Measurements from ENCODE around the gene FBXW9.
A peak's percentile ranks its signal among the peaks of the same experiment; 100 is the strongest.
"Not testable (repeated sequence)": the region's sequence is repeated elsewhere in the genome, so short reads cannot be mapped to it uniquely, and the experiment has no call there.

Gene FBXW9

GRCh38 chr19:12656899-12657571 is 39.4 kb downstream of the FBXW9 start:
- DNase-seq (ENCODE audit: low read depth in 2 of 3, low spot score in 1 of 3), result no peak

GRCh38 chr19:12655546-12655945 is 40.9 kb downstream of the FBXW9 start:
- no peak for DNase-seq (ENCODE audit: low read depth in 2 of 3, low spot score in 1 of 3)

- DNase-seq (ENCODE audit: low read depth in 2 of 3, low spot score in 1 of 3), result no peak
Observed at GRCh38 chr19:12652219-12652618, 44.2 kb downstream of the FBXW9 start.

GRCh38 chr19:12649941-12650340 is 46.5 kb downstream of the FBXW9 start:
- DNase-seq (ENCODE audit: low read depth in 2 of 3, low spot score in 1 of 3), result no peak

- DNase-seq (ENCODE audit: low read depth in 2 of 3, low spot score in 1 of 3), result no peak
Observed at GRCh38 chr19:12648088-12648487, 48.3 kb downstream of the FBXW9 start.

GRCh38 chr19:12647490-12648071 is 48.9 kb downstream of the FBXW9 start:
- DNase-seq (ENCODE audit: low read depth in 2 of 3, low spot score in 1 of 3), result peak in 2 of 3 donors; percentile 25 to 37

GRCh38 chr19:12647047-12647446 is 49.4 kb downstream of the FBXW9 start:
- no peak for DNase-seq (ENCODE audit: low read depth in 2 of 3, low spot score in 1 of 3)

GRCh38 chr19:12646551-12646950 is 49.9 kb downstream of the FBXW9 start:
- no peak for DNase-seq (ENCODE audit: low read depth in 2 of 3, low spot score in 1 of 3)

- not testable (repeated sequence) for DNase-seq (ENCODE audit: low read depth in 2 of 3, low spot score in 1 of 3)
Observed at GRCh38 chr19:12643716-12644115, 52.7 kb downstream of the FBXW9 start.

GRCh38 chr19:12642506-12642905 is 53.9 kb downstream of the FBXW9 start:
- no peak for DNase-seq (ENCODE audit: low read depth in 2 of 3, low spot score in 1 of 3)

- no peak for DNase-seq (ENCODE audit: low read depth in 2 of 3, low spot score in 1 of 3)
Observed at GRCh38 chr19:12641456-12641855, 55.0 kb downstream of the FBXW9 start.

- peak; percentile 85 to 89 (median 86) for DNase-seq (ENCODE audit: low read depth in 2 of 3, low spot score in 1 of 3)
Observed at GRCh38 chr19:12639901-12640613, 56.4 kb downstream of the FBXW9 start.

Data from stimulated activated CD4-positive, alpha-beta T cell treated with anti-CD3 and anti-CD28 coated beads, Interleukin-12 subunit alpha, Interleukin-12 subunit beta, amount 100 ng/mL, for 48 hours (primary cell).